Neutrophil (primary cell): ENCODE data around the gene APOA5.
"Not testable (repeated sequence)": the region's sequence is repeated elsewhere in the genome, so short reads cannot be mapped to it uniquely, and the experiment has no call there.

ENCODE experiments used
- H3K27ac ChIP-seq: fragments of 200-600 bp; sonication (generic); 2 replicates; pipeline ENCODE4 v1.5.1; 2016; ENCODE audit warnings: mild to moderate bottlenecking, moderate library complexity
- H3K27me3 ChIP-seq: fragments of 200-600 bp; sonication (generic); 2 replicates; pipeline ENCODE4 v1.6.0; 2016; ENCODE audit warnings: mild to moderate bottlenecking
- H3K36me3 ChIP-seq: fragments of 200-600 bp; sonication (generic); 2 replicates; pipeline ENCODE4 v1.5.1; 2017
- H3K4me1 ChIP-seq, 2 experiments: fragments of 200-600 bp in 1 of 2; sonication (generic) in 1 of 2; 1 replicate in 1 of 2; 2 replicates in 1 of 2; pipeline versions ENCODE4 v1.5.1 to v1.6.1; 2013 to 2016; ENCODE audit warnings: low read depth in 1 of 2, low read length in 1 of 2, mild to moderate bottlenecking in 1 of 2, moderate library complexity in 1 of 2; ENCODE audit not compliant: control insufficient read depth in 1 of 2, insufficient read depth in 1 of 2
- H3K4me3 ChIP-seq, 2 experiments: fragments of 200-600 bp in 1 of 2; sonication (generic) in 1 of 2; 1 replicate in 1 of 2; 2 replicates in 1 of 2; pipeline ENCODE4 v1.5.1; 2013 to 2016; ENCODE audit warnings: low read depth in 1 of 2, low read length in 1 of 2, mild to moderate bottlenecking in 1 of 2, moderate library complexity in 1 of 2
- H3K9me3 ChIP-seq: fragments of 200-600 bp; sonication (generic); 2 replicates; pipeline ENCODE4 v1.5.1; 2016
- CTCF ChIP-seq: fragments of 200-600 bp; sonication (generic); IDR thresholded peaks from 2 replicates; pipeline ENCODE4 v1.5.1; 2016; ENCODE audit warnings: antibody characterized with exemption

APOA5 gene

DNA sequence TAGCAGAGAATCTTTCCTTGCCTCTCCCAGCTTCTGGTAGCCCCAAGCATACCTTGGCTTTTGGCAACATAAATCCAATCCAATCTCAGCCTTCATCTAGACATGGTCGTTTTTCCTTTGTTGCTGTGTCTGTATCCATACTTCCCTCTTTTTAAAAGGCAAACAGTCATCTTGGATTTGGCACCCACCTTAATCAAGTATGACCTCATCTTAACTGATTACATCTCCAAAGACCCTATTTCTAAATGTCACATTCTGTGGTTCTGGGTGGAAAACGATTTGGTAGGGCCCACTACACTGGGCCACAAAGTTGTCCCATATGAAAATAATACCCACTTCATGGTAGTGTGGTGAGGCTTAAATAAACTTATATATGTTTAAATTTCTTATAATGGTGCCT is 19.7 kb downstream of the APOA5 start:
- peaks cover 11% of the 10 kb centered on the region for H3K36me3 ChIP-seq
- no peaks in the 10 kb centered on the region for H3K27me3 ChIP-seq
- H3K4me3 ChIP-seq: peak overlapping the region; percentile 81 to 89
- no peaks in the 10 kb centered on the region for H3K9me3 ChIP-seq
- H3K4me1 ChIP-seq: peaks cover 39 to 41% of the 10 kb centered on the region in 2 experiments
- peak overlapping the region; percentile 90 for H3K27ac ChIP-seq
- TF ChIP-seq CTCF: no peak

GRCh38 chr11:116762132-116762531 is 29.5 kb downstream of the APOA5 start:
- no peak for TF ChIP-seq CTCF

DNA sequence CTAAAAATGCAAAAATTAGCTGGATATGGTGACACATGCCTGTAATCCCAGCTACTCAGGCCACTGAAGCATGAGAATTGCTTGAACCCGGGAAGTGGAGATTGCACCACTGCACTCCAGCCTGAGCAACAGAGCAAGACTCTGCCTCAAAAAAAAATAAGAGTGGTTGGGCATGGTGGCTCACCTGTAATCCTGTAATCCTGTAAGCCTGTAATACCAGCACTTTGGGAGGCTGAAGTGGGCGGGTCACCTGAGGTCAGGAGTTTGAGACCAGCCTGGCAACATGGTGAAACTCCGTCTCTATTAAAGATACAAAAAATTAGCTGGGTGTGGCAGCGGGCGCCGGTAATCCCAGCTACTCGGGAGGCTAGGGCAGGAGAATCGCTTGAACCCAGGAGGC is 35.6 kb downstream of the APOA5 start:
- not testable (repeated sequence) for H3K4me3 ChIP-seq, H3K9me3 ChIP-seq, H3K27me3 ChIP-seq, H3K4me1 ChIP-seq, H3K27ac ChIP-seq
- peaks cover 86% of the 10 kb centered on the region for H3K36me3 ChIP-seq

More at GRCh38 chr11:116762132-116762531, 29.5 kb downstream of the APOA5 start:
- no peak overlapping the region for H3K27ac ChIP-seq
- no peak overlapping the region for H3K4me3 ChIP-seq
- H3K27me3 ChIP-seq: no peaks in the 10 kb centered on the region
- no peaks in the 10 kb centered on the region for H3K9me3 ChIP-seq
- peaks cover 79% of the 10 kb centered on the region for H3K36me3 ChIP-seq
- no peaks in the 10 kb centered on the region for H3K4me1 ChIP-seq

- no peak for TF ChIP-seq CTCF
- Histone ChIP-seq H3K36me3 (peaks cover 83% of the 10 kb centered on the region), H3K9me3 (no peaks in the 10 kb centered on the region), H3K27me3 (no peaks in the 10 kb centered on the region), H3K4me3 (no peak overlapping the region), H3K4me1 (peaks cover 8 to 10% of the 10 kb centered on the region in 2 experiments), H3K27ac (no peak overlapping the region)
Measured at GRCh38 chr11:116750070-116750718, 41.5 kb downstream of the APOA5 start.

GRCh38 chr11:116742104-116742503 is 49.6 kb downstream of the APOA5 start:
- Histone ChIP-seq H3K9me3 (no peaks in the 10 kb centered on the region), H3K36me3 (peaks cover 25% of the 10 kb centered on the region), H3K4me1 (no peaks in the 10 kb centered on the region), H3K27ac (no peak overlapping the region), H3K27me3 (no peaks in the 10 kb centered on the region), H3K4me3 (no peak overlapping the region)
- TF ChIP-seq CTCF: no peak

- no peak overlapping the region for H3K27ac ChIP-seq
- H3K36me3 ChIP-seq: peaks cover 11% of the 10 kb centered on the region
- TF ChIP-seq CTCF: no peak
- no peaks in the 10 kb centered on the region for H3K27me3 ChIP-seq
- no peaks in the 10 kb centered on the region for H3K9me3 ChIP-seq
- H3K4me1 ChIP-seq: no peaks in the 10 kb centered on the region
- no peak overlapping the region for H3K4me3 ChIP-seq
Measured at GRCh38 chr11:116740741-116741140, 50.9 kb downstream of the APOA5 start.
